ENCODE data around the gene SLC26A2.

The SLC26A2 gene

GRCh38 chr5:149961186-149961685 lies 678 bp downstream of the SLC26A2 start:
- no peak for DNase-seq (ENCODE audit: low spot score)
- FAIRE-seq = no peak

GRCh38 chr5:149961957-149962409 lies 1.4 kb downstream of the SLC26A2 start:
- FAIRE-seq (peak; percentile 58), DNase-seq (ENCODE audit: low spot score) (peak; percentile 64)

DNA sequence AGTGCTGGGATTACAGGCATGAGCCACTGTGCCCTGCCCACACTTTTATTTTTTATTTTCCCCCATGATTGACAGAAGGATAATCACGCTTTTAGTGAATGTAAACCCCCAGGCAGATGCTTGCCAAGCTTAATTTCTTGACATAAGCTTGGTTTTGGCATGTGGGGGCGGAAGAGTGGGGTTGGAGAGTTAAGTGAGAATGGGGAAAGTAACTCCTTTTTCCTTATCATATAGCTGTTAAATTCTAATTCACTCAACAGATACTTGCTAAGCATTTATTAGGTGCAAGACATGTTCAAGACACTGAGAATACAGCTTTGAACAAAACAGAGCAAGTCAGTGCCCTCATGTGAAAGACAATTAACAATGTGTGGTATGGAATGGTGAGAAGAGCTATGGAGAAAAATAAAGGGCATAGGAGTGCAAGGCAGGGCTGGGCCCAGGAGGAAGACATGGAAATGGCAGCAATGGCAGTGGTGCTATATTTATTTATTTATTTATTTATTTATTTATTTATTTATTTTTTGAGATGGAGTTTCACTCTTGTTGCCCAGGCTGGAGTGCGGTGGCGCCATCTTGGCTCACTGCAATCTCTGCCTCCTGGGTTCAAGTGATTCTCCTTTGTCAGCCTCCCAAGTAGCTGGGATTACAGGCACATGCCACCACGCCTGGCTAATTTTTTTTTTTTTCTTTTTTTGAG lies 2.2 kb downstream of the SLC26A2 start:
- DNase-seq (ENCODE audit: low spot score) = no peak
- FAIRE-seq = no peak

- no peak for FAIRE-seq
- no peak for DNase-seq (ENCODE audit: low spot score)
Observed at GRCh38 chr5:149963729-149964128, 3.2 kb downstream of the SLC26A2 start.

DNA sequence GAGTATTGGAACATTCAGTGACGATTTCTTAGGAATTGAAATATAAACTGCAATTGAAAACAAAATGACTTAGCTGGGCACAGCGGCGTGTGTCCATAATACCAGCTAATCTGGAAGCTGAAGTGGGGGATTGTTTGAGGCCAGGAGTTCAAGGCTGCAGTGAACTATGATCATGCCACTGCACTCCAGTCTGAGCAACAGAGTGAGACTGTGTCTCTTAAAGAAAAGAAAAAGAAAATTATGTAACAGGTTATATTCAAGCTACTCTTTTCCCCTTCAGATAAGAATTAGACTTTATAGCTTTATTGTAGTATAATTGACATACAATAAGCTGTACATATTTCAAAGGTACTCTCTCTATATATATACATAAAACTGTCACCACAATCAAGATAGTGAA lies 6.4 kb downstream of the SLC26A2 start:
- DNase-seq (ENCODE audit: low spot score) (no peak), FAIRE-seq (no peak)

DNA sequence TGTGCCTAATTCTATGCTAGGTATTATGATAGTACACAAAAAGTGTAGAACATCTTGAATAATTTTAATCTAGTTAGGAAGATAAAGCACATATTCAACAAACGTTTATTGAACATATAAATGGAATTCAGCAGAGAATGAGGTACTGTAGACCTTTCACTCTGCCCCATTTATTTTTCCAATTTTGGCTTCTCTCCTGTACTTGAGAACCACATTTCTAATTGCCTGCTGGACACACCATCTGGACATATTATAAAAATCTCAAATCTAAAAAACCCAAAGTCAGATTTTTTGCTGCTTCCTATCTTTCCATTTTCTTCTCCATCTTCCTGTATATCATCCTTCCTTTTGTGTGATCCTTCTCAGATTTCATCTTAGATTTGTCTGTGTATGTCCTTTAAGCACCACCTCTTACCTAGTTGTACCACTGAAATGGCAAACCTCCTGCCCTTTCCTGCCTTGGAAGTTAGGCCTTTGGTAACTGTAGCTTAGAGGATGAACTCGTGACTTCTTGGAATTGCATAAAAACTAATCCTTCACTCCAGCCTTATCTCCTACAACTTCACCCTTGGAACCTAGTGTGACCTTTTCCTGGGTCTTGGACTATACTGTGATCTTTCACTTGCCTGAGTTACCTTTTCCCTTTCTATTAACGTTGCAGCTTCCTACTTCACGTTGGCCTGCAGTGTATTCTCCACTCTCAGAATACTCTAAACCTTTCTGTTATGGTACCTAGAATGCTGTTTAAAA lies 8.8 kb downstream of the SLC26A2 start:
- FAIRE-seq (no peak), DNase-seq (ENCODE audit: low spot score) (no peak)

- DNase-seq (ENCODE audit: low spot score) (no peak), FAIRE-seq (no peak)
Observed at GRCh38 chr5:149975409-149975808, 14.9 kb downstream of the SLC26A2 start.

DNA sequence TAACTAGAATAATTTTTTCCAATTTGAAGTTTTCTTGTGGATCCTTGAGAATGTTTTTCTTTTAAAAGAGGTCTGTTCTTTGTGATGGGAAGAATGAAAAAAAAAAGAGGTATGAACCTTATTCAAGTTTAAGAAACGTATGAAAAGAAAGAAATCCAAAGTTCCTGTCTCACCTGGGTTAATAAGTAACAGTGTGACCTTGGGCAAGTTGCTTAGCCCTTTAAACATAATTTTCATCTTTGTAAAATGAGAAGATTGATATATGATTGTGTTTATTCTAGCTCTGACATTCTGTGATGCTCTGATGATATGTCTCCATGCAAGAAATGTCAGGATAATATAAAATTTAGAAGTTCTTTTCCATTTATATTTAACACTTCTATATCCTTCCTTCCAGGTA lies 19.3 kb downstream of the SLC26A2 start:
- DNase-seq (ENCODE audit: low spot score) (no peak), FAIRE-seq (no peak)

DNA sequence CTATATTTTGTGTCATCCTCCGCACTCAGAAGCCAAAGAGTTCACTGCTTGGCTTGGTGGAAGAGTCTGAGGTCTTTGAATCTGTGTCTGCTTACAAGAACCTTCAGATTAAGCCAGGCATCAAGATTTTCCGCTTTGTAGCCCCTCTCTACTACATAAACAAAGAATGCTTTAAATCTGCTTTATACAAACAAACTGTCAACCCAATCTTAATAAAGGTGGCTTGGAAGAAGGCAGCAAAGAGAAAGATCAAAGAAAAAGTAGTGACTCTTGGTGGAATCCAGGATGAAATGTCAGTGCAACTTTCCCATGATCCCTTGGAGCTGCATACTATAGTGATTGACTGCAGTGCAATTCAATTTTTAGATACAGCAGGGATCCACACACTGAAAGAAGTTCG lies 20.6 kb downstream of the SLC26A2 start:
- DNase-seq (ENCODE audit: low spot score) (no peak), FAIRE-seq (no peak)

DNA sequence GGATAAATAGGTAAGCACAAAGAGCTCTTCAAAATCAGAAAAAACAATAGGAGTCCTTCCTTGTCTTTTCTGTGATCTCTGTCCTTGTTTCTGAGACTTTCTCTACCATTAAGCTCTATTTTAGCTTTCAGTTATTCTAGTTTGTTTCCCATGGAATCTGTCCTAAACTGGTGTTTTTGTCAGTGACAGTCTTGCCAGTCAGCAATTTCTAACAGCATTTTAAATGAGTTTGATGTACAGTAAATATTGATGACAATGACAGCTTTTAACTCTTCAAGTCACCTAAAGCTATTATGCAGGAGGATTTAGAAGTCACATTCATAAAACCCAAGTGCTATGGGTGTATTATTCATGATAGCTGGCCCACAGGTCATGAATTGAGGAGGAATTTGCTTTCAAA lies 21.9 kb downstream of the SLC26A2 start:
- FAIRE-seq (no peak), DNase-seq (ENCODE audit: low spot score) (no peak)

- no peak for DNase-seq (ENCODE audit: low spot score)
- no peak for FAIRE-seq
Observed at GRCh38 chr5:149988126-149988525, 27.6 kb downstream of the SLC26A2 start.

GRCh38 chr5:149990518-149991376 lies 30.2 kb downstream of the SLC26A2 start:
- DNase-seq (ENCODE audit: low spot score) = peak; percentile 67
- peak; percentile 83 for FAIRE-seq

GRCh38 chr5:149993471-149993870 lies 32.9 kb downstream of the SLC26A2 start:
- FAIRE-seq = no peak

DNA sequence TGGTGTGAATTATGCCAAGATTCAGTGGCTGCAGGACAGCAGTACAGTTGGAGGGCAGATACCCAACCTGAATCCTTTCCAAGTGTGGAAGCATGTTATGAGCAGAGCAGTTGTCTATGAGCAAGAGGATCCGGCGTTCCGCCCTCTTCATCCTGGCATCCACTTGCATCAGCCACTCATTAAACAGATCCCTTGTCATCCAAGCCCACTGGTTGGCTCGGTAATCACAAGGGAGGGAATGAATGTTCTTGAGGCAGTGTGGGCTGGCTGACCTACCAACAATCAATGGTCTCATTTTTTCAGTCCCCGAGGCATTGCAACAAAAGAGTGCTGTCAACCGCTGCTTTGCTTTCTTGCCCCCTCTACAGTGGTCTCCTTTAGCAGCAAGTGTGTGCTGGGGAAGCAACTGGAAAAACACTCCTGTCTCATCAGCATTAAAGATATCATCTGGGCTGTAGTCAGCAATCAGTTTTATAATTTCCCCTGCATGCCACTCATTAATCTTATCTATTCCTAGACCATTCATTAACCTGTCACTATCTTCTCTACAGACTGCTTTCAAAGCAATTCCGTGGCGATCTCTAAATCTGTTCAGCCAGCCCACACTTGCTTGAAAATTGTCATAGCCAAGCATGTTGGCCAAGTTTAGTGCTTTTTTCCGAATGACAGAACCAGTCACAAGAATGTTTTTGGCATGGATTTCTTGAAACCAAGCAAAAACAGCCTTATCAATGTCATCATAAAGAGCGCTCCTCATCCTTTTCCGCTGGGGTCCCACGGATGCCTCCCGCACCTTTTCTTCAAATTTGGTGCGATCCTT lies 35.0 kb downstream of the SLC26A2 start:
- FAIRE-seq = no peak
- DNase-seq (ENCODE audit: low spot score) = no peak

More at GRCh38 chr5:149993471-149993870, 32.9 kb downstream of the SLC26A2 start:
- no peak for DNase-seq (ENCODE audit: low spot score)

DNA sequence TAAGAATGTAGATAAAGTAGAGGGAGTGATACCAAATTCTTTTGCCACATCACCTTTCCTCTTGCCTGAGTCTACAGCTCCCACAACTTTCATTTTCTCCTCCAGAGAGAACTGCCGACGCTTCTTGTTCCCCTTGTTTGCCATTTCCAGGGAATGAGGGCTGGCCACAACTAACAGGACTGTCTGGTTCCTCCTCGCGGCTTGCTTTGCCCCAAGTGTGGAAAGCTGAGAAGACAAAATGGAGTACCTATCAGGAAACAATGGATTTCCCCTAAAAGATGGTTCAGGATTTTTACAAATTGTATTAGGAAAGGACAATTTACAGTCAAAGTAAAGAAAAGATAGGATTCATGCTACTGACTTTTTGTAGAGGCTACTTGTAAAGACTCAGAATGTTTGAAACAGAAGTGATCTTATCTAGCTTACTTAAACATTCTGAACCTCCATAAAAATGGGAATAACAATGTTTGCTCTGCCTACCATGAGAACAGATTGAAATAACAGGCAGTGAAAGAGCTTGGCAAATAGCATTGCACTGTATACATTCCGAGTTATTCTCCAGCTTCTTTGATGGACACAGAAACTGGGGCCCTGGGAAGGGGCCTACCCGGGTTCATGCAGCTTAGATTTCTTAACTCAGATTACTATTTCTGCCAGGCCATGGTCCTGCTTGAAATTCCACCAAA lies 35.8 kb downstream of the SLC26A2 start:
- FAIRE-seq (no peak), DNase-seq (ENCODE audit: low spot score) (no peak)

DNA sequence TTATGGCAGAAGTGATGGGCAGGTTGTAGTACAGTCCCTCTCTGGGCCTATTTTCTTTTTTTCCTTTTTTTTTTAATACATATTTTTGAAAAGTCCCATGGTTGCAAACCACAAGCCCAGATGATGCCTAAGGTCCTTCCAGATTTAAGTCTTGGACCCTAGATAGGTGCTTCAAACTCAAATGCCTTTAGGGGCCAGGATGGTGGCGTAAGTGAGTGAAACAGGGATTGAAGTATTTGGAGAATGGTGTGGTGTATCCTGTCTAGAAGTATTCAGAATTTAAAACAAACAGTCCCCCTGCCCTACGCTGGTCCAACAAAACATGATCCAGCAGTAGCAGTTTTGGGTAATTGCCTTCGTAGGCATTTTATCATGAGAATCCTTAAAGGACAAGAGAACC lies 37.7 kb downstream of the SLC26A2 start:
- FAIRE-seq (no peak), DNase-seq (ENCODE audit: low spot score) (no peak)

GRCh38 chr5:149999359-149999758 lies 38.8 kb downstream of the SLC26A2 start:
- no peak for DNase-seq (ENCODE audit: low spot score)
- no peak for FAIRE-seq

DNA sequence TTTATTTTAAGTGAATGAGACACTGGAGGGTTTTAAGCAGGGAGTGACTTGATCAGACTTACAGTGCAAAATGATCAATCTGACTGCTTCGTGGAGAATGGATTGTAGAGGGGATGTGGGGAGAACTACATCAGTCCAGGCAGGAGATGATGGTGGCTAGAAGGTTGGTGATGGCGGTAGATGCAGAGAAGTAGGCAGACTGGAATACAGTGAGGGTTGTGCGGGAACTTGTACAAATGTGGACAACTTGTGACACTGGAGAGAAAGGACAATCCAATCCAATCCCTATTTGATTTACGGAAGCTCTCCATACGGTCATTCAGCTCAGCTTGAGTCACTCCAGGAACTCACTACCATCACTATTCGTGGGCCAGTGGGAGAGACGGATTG lies 39.3 kb downstream of the SLC26A2 start:
- FAIRE-seq = no peak
- no peak for DNase-seq (ENCODE audit: low spot score)

- DNase-seq (ENCODE audit: low spot score) (peak; percentile 87), FAIRE-seq (no peak)
Observed at GRCh38 chr5:150000256-150000989, 39.9 kb downstream of the SLC26A2 start, which contains the start of the genes HMGXB3 and TIGD6. HMGXB3 (plus strand) TSS chr5:150000739; CDS start chr5:150004853, 4,114 bp downstream. TIGD6 (minus strand) TSS chr5:150000654; CDS start chr5:149996348, 4,306 bp downstream.
